AG09309 (cell line): ENCODE measurements around the gene CXCR6.
A peak's percentile ranks its signal among the peaks of the same experiment; 100 is the strongest.

Experiments
- DNase-seq: peaks from one replicate; pipeline ENCODE4 v3.0.0-alpha.2; 2010; ENCODE audit warnings: low read depth
- H3K4me3 ChIP-seq: 2 replicates; pipeline ENCODE4 v1.5.1; 2011; ENCODE audit warnings: mild to moderate bottlenecking, low read depth, low read length, moderate library complexity; ENCODE audit not compliant: control insufficient read depth
- CTCF ChIP-seq: IDR thresholded peaks from 2 replicates; pipeline ENCODE4 v1.5.1; 2011; ENCODE audit warnings: mild to moderate bottlenecking, low read depth, low read length, inconsistent platforms; ENCODE audit not compliant: insufficient read depth, control insufficient read depth; ENCODE audit errors: missing control alignments

CXCR6 gene

DNA sequence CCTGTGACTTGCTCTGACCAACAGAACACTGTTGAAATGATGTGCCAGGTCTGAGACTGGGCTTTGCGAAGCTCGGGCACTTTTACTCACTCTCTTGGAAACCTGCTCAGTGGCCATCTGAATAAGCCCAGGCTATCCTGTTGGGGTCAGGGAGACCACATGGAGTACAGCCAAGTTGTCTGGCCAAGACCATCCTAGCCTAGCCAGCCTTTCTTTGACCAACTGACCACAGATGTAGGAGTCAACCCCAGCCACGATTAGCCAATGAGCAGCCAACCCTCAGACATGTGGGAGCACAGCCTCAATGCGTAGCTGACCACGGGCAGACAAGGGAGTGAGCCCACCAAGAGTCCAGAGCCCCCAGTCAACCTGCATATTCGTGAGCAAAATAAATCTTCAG is 30.8 kb upstream of the CXCR6 start:
- TF ChIP-seq CTCF, result no peak
- H3K4me3 ChIP-seq, result no peak overlapping the region
- no peak for DNase-seq

- no peak for TF ChIP-seq CTCF
- DNase-seq, result no peak
- no peak overlapping the region for H3K4me3 ChIP-seq
Measured at GRCh38 chr3:45914362-45915058, 28.8 kb upstream of the CXCR6 start.

DNA sequence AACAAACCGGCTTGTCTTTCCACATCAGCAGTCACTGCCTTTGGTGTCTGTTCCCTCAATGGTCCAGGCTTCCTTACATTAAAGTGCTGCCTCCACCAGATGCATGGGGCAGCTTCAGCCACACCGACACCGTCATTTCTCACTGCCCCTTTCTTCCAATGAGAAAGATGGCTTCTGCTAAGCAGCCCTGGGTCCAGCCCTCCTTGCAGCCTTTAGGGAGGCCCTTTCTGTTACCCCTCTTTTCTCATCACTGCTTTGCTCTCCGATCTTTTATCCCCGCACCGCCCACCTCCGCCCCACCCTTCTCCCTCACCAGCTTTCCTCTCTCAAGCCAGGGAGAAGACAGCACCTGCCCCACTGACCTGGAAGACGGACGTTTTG is 28.2 kb upstream of the CXCR6 start:
- no peak for DNase-seq
- TF ChIP-seq CTCF, result no peak
- H3K4me3 ChIP-seq, result no peak overlapping the region

GRCh38 chr3:45915518-45916231 is 27.6 kb upstream of the CXCR6 start:
- no peak for TF ChIP-seq CTCF
- H3K4me3 ChIP-seq, result no peak overlapping the region
- DNase-seq, result peak; percentile 66

- DNase-seq, result no peak
- H3K4me3 ChIP-seq, result no peak overlapping the region
- TF ChIP-seq CTCF, result no peak
Measured at GRCh38 chr3:45917146-45917898, 25.9 kb upstream of the CXCR6 start.

DNA sequence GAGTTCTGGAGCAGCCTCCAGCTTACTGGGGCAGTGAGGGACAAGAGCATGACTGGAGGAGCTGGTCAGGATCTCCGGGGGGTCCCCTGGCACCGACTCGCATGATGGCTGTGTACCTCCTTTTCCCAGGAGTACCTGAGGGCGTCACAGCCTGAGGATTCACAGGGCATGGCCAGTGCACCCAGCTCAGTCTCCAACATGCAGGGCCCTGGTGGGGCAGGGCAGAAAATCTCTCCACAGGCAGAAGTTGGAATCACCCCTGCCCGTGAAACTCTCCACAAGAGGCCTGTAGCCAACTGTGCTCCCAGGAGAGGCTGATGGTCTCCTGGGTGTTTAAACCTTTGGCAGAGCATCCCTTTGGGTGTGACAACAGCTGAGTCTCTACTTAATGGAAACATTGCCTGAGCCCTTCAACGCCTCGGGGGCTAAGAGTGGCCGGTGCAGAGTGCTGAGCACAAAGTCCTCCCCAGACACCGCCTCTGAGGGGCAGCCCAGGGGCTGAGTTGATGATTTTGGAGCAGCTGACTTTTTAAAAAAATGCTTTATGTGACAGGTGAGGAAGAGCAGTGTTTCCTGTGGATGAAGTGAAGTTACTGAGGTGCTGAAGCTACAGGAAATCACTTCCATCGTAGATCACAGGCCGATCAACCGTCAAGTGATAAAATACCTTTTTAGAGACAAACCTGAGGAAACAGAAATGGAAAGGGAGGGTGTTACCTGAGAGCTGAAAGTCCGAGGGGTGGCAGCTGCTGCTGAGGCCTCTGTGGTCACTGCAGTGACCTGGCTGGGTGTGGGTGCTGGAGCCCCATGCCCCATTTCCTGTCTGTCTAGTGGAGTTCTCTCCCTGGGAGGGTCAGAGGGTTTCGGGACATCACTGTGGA is 21.9 kb upstream of the CXCR6 start:
- DNase-seq, result no peak
- H3K4me3 ChIP-seq, result no peak overlapping the region
- no peak for TF ChIP-seq CTCF
